GM23338 (cell line): ENCODE data around the gene GCM1.

ENCODE experiments used
- EZH2 ChIP-seq: fragments of 200-600 bp; sonication (generic); IDR thresholded peaks from one replicate; pipeline ENCODE4 v1.8.0; 2017; ENCODE audit warnings: antibody characterized with exemption, mild to moderate bottlenecking, low read depth; ENCODE audit not compliant: unreplicated experiment
- JUNB ChIP-seq: IDR thresholded peaks from one replicate; pipeline ENCODE4 v1.6.1; 2016; ENCODE audit warnings: antibody characterized with exemption; ENCODE audit not compliant: unreplicated experiment
- NANOG ChIP-seq: IDR thresholded peaks from 2 replicates; pipeline ENCODE4 v1.6.1; 2016; ENCODE audit warnings: antibody characterized with exemption, borderline replicate concordance
- POLR2AphosphoS5 ChIP-seq: IDR thresholded peaks from 2 replicates; pipeline ENCODE4 v1.6.1; 2016; ENCODE audit warnings: antibody characterized with exemption, low read depth
- TF ChIP-seq, protein P1 (sequence below), 2 experiments: fragments of 200-600 bp in 1 of 2; sonication (generic) in 1 of 2; conservative IDR thresholded peaks; 2 replicates each; pipeline versions ENCODE4 v1.5.1 to v1.6.1; 2016 to 2017; ENCODE audit warnings: antibody characterized with exemption in 2 of 2, low read depth in 2 of 2, mild to moderate bottlenecking in 2 of 2, moderate library complexity in 1 of 2

DNA sequence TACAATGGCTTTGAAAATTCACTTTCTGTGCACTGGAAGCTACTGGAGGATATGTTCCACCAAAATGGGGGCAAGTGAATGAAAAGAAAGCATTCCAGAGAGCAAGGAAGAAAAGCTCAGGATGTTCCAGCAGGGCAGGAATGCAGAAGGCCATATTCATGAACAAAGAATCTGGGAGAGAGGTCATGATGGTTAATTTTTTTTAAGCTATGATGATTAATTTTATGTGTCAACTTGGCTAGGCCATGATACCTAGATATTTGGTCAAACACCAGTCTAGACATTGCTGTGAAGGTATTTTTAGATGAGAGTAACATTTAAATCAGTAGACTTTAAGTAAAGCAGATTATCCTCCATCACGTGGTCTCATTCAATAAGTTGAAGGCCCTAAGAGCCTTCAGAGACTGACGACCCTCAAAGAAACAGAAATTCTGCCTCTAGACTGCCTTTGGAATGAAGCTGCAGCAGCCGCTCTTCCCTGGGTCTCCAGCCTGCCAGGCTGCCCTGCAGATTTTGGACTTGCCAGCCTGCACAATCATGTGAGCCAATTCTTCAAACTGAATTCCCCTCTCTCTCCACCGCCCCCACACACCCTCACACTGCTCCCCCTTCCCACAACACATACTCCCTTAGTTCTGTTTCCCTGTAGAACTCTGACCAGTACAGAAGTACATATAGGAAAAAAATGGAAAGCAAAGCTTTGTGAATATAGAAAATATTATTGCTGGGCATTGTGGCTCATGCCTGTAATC, 20.1 kb upstream of the GCM1 start:
- TF ChIP-seq, protein P1, sequence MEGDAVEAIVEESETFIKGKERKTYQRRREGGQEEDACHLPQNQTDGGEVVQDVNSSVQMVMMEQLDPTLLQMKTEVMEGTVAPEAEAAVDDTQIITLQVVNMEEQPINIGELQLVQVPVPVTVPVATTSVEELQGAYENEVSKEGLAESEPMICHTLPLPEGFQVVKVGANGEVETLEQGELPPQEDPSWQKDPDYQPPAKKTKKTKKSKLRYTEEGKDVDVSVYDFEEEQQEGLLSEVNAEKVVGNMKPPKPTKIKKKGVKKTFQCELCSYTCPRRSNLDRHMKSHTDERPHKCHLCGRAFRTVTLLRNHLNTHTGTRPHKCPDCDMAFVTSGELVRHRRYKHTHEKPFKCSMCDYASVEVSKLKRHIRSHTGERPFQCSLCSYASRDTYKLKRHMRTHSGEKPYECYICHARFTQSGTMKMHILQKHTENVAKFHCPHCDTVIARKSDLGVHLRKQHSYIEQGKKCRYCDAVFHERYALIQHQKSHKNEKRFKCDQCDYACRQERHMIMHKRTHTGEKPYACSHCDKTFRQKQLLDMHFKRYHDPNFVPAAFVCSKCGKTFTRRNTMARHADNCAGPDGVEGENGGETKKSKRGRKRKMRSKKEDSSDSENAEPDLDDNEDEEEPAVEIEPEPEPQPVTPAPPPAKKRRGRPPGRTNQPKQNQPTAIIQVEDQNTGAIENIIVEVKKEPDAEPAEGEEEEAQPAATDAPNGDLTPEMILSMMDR (conservative IDR thresholded peaks at IDR 0.05; ENCODE audit: low read depth in 2 of 2) = no peak
- TF ChIP-seq JUNB = no peak
- TF ChIP-seq NANOG = no peak
- no peak for TF ChIP-seq EZH2
- TF ChIP-seq POLR2AphosphoS5 = no peak
